HFF-Myc (cell line): Measurements from ENCODE around the gene ZFYVE26.

Experiments
- DNase-seq: peaks from one replicate; pipeline ENCODE4 v3.0.0-alpha.2; 2011; ENCODE audit warnings: low read depth; ENCODE audit errors: extremely low read depth
- H3K4me3 ChIP-seq: replicated peaks from 2 replicates; pipeline ENCODE4 v1.5.1; 2011; ENCODE audit warnings: low read depth, mild to moderate bottlenecking, control low read depth, low read length
- CTCF ChIP-seq: IDR thresholded peaks from 2 replicates; pipeline ENCODE4 v1.5.1; 2012; ENCODE audit warnings: mild to moderate bottlenecking, low read depth, low read length, control low read depth; ENCODE audit errors: missing control alignments

Gene ZFYVE26

GRCh38 chr14:67785270-67786109 is 30.9 kb downstream of the ZFYVE26 start:
- no peak overlapping the region for H3K4me3 ChIP-seq
- DNase-seq = no peak
- TF ChIP-seq CTCF = no peak

GRCh38 chr14:67784244-67784823 is 32.1 kb downstream of the ZFYVE26 start:
- H3K4me3 ChIP-seq = no peak overlapping the region
- DNase-seq = no peak
- no peak for TF ChIP-seq CTCF

- no peak overlapping the region for H3K4me3 ChIP-seq
- DNase-seq = no peak
- TF ChIP-seq CTCF = no peak
Measured at GRCh38 chr14:67782090-67782489, 34.3 kb downstream of the ZFYVE26 start.

- no peak for TF ChIP-seq CTCF
- DNase-seq = no peak
- H3K4me3 ChIP-seq = no peak overlapping the region
Measured at GRCh38 chr14:67778792-67779191, 37.6 kb downstream of the ZFYVE26 start.

GRCh38 chr14:67776653-67777322 is 39.6 kb downstream of the ZFYVE26 start:
- TF ChIP-seq CTCF = no peak
- DNase-seq = no peak
- H3K4me3 ChIP-seq = no peak overlapping the region

GRCh38 chr14:67773844-67774377 is 42.5 kb downstream of the ZFYVE26 start:
- no peak for TF ChIP-seq CTCF
- no peak for DNase-seq
- no peak overlapping the region for H3K4me3 ChIP-seq
